ENCODE measurements around the gene HK3. TPM values are rescaled to one million over a fixed set of nuclear protein-coding genes. Genes with fewer than 3 reads are reported as not detected.

The HK3 gene, protein sequence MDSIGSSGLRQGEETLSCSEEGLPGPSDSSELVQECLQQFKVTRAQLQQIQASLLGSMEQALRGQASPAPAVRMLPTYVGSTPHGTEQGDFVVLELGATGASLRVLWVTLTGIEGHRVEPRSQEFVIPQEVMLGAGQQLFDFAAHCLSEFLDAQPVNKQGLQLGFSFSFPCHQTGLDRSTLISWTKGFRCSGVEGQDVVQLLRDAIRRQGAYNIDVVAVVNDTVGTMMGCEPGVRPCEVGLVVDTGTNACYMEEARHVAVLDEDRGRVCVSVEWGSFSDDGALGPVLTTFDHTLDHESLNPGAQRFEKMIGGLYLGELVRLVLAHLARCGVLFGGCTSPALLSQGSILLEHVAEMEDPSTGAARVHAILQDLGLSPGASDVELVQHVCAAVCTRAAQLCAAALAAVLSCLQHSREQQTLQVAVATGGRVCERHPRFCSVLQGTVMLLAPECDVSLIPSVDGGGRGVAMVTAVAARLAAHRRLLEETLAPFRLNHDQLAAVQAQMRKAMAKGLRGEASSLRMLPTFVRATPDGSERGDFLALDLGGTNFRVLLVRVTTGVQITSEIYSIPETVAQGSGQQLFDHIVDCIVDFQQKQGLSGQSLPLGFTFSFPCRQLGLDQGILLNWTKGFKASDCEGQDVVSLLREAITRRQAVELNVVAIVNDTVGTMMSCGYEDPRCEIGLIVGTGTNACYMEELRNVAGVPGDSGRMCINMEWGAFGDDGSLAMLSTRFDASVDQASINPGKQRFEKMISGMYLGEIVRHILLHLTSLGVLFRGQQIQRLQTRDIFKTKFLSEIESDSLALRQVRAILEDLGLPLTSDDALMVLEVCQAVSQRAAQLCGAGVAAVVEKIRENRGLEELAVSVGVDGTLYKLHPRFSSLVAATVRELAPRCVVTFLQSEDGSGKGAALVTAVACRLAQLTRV
- total RNA-seq = 41.1 TPM
- long read RNA-seq, transcript HK3-201 (19 exons, 3,066 nt) = major isoform, 16 of 45 reads
- long read RNA-seq, partial matches to known transcripts = 13 of 45 reads
- long read RNA-seq, other reads (novel, unspliced or antisense) = 15 of 45 reads

DNA sequence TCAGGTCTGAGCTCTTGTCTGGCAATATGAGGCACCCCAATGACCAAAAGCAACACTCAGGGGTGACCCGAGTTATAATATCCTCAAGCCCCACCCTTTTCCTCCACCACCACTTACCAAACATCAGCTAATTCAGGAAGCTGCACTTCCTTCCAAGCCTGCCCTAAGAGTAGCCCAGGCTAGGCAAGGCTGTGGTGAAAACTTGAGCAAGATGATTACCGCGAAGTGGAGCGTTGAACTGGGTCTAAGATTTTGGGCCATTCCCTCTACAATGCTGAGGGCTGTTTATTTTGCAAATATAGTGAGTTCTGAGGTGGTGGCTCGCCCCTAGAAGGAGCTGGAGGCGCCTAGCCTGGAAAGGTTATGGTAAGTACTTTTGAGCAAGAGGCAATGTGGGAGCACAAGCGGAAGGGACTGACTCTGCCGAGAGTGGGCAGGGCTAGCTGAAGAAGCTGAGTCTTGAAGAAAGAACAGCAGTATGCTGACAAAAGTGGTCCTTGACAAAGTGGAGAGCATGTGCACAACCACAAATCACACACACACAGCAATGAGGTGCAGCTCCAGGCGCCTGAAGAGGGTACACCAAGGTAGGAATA is at the start of gene HK3:
HK3 (minus strand) TSS at position 51 of the 596 bp plus-strand sequence. CDS start 3,187 bp downstream, outside the sequence.
- DNase-seq (ENCODE audit: low spot score) = no peak

DNA sequence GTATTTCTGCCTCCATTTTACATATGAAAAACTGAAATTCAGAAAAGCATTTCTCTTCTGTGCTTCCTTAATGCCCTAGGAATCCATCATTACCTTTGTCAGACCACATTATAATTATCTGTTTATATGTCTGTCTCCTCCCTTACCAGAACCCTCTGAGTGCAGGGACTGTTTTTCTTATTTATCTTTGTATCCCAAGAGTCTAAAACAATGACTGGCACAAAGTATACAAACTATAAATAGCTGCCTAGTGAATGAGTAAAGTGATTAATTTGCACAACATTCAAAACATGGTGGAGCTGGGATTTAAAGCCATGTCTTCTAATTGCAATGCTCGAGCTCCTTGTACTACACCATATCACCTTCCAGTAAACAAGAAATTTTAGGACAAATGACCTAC is 49.3 kb upstream of the HK3 start:
- no peak for DNase-seq (ENCODE audit: low spot score)

DNA sequence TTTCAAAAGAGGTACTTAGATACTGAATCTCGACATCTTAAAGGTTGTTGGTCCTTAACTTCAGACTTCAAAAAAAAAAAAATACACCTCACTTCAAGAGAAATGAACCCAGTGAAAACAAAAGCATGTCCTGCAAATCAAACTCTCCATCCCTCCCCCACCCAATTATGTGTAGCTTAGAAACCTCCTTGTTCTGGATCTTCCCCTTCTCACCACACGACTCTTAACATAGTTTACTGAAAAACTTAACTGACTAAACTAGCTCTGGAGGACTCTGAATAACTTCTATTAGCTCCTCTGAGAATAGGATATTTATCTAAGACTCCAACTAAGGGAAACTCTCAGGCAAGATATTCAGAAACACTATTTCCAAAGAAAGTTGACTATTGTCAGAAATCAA is 48.7 kb upstream of the HK3 start:
- no peak for DNase-seq (ENCODE audit: low spot score)

DNA sequence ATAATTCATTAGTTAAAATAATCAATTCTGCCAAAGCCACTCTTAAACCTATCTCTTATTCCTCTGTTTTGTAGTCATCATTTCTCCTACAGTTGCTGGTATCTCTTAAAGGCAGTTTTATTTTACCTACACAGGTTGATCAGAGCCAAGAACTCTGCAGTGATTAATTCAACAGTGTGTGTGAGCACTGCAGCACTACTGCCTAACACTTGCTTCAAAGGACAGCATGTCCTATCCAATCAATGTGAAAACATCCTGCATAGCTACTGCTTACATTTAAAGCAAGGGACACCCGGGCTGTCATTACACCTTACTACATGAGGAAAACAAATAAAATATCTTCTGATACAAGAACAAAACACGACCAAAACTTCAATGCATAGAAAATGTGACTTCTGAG is 45.1 kb upstream of the HK3 start:
- no peak for DNase-seq (ENCODE audit: low spot score)

DNA sequence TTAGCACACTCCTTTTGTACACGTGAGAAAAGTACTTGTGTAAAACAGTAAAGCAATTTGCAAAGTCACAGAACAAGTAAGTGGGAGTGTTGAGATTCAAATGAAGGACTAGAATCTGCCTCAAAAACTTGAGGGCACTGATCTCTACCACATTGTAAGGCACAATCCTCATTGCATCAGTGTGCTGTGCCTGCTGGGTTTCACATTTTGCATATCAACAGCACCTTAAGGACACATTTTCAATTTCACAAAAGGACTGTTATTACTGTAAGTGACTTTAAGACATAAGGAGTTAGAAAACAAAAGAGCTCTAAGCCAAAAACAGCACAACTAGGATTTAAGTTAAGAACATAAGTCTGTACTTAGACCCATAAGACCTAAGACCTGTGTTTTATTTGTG is 44.7 kb upstream of the HK3 start:
- no peak for DNase-seq (ENCODE audit: low spot score)

DNA sequence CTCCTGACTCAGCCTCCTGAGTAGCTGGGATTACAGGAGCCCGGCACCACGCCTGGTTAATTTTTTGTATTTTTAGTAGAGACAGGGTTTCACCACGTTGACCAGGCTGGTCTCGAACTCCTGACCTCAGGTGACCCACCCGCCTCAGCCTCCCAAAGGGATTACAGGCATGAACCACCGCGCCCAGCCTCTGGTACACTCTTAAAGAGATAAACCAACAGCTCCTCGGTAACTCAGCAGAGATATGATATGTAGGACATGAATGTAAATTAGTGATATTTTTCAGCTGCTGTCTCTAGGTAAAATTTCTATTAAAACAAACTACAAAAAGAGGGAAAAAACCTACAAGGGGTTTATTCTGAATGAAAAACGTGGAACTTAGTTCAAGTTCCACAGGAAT is 42.8 kb upstream of the HK3 start:
- no peak for DNase-seq (ENCODE audit: low spot score)

DNA sequence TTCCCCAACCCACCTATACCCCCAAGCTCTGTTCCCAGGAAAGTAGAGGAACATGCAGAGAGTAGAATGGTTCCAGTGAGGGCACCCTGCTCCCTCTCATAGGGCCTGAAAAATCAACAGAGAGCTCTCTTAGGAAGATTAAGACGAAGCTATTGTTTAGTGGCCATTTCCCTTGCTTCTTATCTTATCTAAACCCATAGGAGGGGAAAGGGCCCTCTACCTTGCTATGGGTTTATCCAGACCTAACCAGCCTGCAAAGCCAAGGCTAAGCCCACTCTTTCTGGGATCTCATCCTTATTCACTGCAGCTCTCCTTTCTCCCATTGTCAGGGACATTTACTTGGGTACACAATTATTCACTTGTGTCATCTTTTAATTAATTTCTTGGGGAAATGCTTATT is 39.3 kb upstream of the HK3 start:
- no peak for DNase-seq (ENCODE audit: low spot score)

DNA sequence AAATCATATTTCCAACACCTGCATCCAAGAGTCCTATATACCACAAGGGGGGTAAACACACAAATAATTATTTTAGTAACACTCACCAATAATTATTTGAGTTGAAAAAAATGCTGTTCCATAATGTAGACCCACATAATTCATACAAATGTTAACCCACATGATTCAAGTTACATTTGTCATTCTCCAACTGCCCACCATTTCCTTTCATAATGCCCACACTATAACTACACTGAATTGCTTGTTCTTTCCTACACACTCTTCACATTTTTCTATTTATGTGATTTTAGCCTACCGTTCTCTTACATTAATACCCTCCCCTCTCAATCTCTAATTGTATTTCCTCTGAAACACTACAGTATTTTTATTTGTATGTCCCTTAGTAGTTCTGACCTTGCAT is 35.9 kb upstream of the HK3 start:
- no peak for DNase-seq (ENCODE audit: low spot score)

DNA sequence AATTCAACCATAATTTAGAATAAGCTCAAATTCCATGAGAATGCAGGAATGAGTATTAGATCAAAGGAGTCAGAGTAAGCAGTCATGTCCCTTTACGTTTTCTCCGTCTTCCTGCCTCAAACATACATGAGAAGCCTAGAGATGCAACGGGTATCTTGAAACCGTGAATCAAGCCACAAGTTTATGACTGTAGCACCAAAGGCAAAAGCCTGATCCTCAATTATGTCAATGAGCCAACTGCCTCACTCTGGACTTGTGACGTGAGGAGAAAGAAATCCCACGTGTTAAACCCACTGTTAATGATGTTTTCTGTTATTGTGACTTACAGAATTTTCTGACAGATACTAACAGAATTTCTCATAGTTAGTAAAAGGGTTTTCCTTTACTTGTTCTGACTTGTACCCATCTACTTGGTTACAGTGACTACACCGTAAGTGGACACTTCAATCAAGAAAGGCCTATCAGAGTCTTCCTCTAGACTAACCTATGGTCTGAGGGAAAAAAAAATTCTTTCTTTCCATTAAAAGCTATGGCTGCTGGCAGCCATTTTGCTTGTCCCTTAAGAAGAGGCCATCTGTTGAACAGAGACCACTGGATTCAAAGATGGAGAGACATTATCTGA is 35.3 kb upstream of the HK3 start:
- DNase-seq (ENCODE audit: low spot score) = no peak

DNA sequence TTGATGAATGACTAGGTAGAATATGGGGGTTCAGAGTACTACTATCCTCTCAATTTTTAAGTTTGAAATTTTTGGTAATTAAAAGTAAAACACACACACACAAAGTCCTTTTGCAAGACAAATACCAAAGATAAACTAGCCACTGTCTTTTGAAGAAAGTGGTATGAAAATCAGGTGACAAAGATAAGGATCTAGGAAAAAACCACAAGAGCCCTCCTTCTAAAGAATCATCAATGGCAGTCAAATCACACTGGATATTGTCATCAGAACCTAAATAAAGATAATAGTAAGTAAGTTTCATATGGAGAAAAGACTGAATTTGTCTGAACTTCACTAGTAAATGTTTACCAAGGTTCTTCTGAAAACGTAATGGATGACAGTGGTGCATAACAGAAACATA is 30.5 kb upstream of the HK3 start:
- DNase-seq (ENCODE audit: low spot score) = no peak

DNA sequence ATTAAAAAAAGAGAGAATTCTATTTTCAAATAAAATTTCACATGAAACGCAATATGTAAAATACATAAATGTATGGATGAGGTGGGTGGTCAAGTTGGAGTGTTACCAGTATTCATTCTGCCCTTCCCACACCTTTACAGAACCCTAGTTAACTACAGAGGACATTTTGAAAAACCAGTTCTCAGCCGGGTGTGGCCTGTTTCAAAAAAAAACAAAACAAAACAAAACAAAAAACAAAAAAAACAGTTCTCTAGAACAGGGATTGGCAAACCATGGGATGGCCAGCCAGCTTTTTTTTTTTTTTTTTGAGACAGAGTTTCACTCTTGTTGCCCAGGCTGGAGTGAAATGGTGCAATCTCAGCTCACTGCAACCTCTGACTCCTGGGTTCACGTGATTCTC is 28.4 kb upstream of the HK3 start:
- no peak for DNase-seq (ENCODE audit: low spot score)

DNA sequence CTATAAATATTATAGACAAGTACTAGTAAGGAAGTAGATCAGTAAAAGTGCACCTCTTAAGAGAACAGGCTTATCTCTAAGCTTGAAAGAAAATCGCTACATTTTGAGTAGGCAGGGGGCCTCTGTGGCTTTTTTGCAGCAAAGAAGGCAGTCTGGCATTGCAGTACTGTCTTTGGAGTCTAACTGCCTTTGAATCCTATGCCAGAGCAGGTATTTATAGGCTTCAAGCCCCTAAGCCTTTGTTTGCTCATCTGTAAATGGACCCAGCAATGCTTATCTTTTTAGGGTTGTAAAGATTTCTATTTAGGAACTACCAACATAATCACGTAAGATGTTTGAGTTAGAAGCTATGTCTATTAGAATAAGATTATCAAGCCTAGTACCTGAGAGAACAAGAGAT is 23.7 kb upstream of the HK3 start:
- no peak for DNase-seq (ENCODE audit: low spot score)

DNA sequence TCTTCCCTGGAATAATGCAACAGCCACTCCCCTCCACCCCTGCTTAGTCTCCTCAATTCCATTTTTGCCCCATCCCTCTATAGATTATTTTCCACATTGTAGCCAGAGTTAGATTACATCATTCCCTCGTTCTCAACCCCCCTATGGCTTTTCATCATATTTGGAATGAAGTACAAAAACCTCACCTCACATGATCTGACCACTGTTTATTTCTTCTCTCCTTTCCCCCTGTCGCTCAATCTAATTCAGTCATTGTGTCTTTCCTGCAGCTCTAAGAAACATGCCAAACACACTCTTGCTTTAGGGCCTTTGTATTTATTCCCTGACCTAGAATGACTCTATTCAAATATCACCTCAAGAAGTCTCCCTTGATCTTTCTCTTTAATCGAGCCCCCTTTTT is 22.6 kb upstream of the HK3 start:
- DNase-seq (ENCODE audit: low spot score) = no peak

DNA sequence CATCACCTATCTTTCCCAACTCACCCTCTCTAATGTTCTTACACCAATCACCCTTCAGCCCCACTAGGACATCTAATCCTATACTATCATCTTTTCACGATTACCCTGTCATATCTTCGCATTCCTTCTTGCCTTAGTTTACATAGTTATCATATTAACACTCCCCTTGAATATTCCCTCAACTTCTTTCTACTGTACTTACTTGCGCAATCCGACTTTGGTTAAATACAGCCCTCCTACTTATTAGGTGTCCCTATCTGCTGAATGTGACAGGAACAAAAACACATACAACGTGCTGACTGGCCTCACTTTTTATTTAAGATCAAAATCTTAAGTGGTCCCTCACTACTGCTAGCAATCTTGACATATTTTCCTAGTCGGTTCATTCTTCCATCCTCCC is 19.5 kb upstream of the HK3 start:
- DNase-seq (ENCODE audit: low spot score) = no peak

DNA sequence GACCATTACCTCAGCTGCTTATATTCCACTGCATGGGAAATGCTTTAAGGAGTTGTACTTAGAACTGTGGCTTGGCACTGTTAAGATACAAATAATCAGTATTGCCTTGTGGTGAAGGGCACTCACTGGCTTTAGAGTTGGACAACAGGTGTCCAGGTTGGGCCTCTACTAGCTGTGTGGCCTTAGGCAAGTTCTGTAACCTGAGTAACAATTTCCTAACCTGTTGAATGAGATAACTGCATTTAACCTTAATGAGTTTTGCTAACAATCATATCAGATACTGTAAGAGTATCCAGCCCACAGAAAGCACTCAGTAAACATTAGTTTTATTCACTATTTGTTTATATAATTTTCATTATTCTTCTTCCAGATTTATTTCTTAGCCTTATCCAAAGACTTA is 17.2 kb upstream of the HK3 start:
- DNase-seq (ENCODE audit: low spot score) = no peak

DNA sequence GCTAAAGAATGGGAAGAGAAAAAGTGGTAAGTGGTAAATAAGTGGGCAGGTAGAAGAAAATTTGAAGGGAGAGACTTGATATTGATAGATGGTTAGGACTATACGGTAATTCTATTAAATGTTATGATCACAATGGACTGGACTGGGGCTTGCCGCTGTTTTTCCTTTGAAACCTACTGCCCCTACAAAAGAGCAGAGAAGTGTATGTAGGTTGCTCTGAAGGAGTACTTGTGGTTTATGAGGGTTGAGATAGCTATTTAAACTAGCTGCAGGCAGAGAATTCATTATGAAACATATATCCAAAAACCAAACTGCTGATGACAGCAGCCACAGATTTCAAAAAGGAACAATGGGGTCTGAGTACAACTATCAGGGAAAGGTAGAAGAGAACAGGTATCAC is 16.8 kb upstream of the HK3 start:
- DNase-seq (ENCODE audit: low spot score) = no peak

DNA sequence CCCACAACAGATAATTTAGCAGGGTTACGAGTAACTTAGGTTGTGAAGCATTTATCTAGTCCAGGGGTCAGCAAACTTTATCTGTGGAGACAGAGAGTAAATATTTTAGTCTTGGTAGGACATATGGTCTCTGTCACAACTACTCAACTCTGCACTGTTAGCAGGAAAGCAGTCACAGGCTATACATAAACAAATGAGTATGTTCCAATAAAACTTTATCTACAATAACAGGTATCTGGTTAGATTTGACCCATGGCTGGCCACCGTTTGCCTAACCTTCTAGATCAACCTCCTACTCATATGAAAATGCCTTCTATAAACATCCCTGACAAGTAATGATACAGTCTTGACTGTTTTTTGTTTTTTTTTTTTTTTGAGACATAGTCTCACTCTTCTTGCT is 13.0 kb upstream of the HK3 start:
- no peak for DNase-seq (ENCODE audit: low spot score)

DNA sequence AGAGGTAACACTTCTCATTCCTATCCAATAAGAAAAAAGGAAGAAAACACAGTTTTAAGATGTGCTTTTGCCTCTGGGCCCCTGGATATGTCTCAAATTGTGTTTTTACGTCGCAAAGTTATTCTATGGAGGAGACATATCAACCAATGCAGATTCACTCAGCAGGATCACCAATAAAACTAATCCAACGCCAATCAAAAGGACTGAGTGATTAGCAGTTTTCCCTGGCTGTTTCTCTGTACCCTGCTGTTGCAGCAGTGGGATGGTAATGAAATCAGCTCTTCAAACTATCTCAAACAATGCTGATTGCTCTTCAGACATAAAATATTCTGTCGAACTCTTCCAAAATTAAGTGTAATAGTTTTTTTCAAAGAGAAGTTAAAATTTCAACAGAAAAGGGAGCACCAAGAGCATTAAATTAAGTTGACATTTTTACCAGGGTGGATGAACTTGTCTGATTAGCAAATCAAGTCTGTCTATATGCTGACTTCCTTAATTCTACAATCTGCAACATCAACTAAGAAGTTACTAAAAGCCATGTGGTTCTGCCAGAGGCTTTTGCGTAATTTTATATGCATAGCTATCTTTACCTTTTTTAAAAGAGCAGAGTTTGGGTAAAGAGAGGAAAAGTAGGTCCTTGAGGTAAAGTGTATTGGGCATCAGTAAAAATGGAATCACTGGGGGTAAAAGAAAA is 9.7 kb upstream of the HK3 start:
- DNase-seq (ENCODE audit: low spot score) = no peak

DNA sequence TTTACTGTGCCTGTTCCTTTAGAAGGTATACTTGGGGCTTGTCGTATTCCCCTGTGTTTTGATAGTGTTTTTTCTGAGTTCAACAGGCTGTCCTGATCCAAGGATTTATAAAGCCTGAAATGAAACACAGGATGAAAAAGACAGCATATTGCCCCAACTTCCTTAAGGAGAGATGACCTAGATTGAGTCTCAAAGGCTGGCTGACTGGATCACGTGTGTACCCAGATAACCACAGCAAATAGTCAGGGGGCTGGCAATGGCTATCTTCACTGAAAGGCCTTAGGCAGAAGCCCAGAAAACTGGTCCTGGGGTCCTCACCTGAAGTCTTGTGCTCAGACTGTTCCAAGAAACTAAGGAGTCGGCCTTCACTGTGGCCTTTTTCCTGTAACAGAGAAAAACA is 7.7 kb upstream of the HK3 start:
- DNase-seq (ENCODE audit: low spot score) = no peak

DNA sequence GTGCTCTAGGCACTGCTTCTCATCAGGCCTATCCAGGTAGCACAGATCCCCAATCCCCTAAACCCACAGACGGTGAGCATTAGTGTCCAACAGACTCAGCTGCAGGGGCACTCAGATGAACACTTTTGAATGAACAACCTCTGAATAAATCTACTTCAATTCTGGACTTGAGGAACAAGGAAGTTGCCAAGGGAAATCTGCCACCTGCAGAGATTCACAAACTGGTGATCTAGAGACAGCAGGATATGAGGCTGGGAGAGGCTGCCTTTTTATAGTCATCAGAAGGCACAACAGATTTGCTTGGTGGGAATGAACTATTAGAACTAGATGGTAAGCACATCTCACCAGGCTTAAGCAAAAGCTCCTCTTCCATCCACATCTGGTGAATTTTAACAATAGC is 7.0 kb upstream of the HK3 start:
- no peak for DNase-seq (ENCODE audit: low spot score)

DNA sequence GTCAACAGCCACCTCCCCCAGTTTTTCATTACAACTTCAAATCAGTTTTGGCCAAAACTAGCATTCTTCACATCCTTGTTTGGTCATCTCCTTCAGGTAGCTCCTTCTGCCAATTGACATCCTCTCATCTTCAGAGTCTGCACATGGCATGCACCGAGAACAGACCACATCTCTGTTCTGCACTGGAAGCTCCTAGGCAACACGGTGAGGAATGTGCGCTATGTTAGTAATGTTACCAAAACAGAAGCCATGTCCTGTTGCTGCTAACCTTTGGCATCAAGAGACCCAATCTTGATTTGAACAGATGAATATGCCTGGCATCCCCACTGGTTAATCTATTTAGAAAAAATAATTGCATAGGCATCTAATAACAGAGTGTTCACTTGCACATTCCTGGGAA is 5.1 kb upstream of the HK3 start:
- DNase-seq (ENCODE audit: low spot score) = no peak
